ENCODE results near the gene NOTCH1.
"Not testable (repeated sequence)": the region's sequence is repeated elsewhere in the genome, so short reads cannot be mapped to it uniquely, and the experiment has no call there.

Gene NOTCH1

DNA sequence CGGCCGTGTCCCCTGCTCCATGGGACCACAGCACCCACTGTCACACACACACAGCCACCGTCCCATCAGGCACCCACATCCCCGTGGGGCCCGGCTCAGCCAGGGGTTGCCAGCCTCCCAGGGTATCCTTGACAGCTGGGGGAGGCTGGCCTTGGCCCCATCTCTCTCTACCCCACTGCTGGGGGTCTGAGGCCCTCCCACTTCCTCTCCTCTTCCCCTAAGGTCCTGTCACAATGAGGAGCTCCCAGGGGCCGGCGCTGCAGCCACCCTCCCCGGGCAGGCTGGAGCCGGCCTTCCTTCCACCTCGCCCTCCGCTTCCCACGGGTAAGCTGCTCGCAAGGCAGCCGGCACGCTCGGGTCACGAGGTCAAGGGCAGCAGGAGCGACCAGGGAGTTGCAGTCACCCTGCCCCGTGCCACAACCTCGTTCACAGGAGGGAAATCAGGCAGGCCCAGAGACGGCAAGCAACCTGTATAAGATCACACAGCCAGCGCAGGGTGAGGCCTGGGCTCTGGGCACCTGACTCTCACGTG lies 38.6 kb upstream of the NOTCH1 start:
- Histone ChIP-seq H3K9me3 (ENCODE audit: severe bottlenecking) (no peaks in the 10 kb centered on the region), H3K36me3 (ENCODE audit: low read depth) (no peaks in the 10 kb centered on the region), H3K27ac (ENCODE audit: poor library complexity, severe bottlenecking) (no peak overlapping the region), H3K4me1 (ENCODE audit: insufficient read depth, poor library complexity, severe bottlenecking) (no peaks in the 10 kb centered on the region), H3K27me3 (ENCODE audit: insufficient read depth, poor library complexity, severe bottlenecking) (no peaks in the 10 kb centered on the region), H3K4me3 (ENCODE audit: severe bottlenecking) (no peak overlapping the region)
- no peak for ATAC-seq (ENCODE audit: low read depth)
- TF ChIP-seq, protein P1, sequence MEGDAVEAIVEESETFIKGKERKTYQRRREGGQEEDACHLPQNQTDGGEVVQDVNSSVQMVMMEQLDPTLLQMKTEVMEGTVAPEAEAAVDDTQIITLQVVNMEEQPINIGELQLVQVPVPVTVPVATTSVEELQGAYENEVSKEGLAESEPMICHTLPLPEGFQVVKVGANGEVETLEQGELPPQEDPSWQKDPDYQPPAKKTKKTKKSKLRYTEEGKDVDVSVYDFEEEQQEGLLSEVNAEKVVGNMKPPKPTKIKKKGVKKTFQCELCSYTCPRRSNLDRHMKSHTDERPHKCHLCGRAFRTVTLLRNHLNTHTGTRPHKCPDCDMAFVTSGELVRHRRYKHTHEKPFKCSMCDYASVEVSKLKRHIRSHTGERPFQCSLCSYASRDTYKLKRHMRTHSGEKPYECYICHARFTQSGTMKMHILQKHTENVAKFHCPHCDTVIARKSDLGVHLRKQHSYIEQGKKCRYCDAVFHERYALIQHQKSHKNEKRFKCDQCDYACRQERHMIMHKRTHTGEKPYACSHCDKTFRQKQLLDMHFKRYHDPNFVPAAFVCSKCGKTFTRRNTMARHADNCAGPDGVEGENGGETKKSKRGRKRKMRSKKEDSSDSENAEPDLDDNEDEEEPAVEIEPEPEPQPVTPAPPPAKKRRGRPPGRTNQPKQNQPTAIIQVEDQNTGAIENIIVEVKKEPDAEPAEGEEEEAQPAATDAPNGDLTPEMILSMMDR (IDR thresholded peaks at IDR 0.05; ENCODE audit: poor library complexity, severe bottlenecking), result no peak
- no peak for DNase-seq (ENCODE audit: low spot score)

DNA sequence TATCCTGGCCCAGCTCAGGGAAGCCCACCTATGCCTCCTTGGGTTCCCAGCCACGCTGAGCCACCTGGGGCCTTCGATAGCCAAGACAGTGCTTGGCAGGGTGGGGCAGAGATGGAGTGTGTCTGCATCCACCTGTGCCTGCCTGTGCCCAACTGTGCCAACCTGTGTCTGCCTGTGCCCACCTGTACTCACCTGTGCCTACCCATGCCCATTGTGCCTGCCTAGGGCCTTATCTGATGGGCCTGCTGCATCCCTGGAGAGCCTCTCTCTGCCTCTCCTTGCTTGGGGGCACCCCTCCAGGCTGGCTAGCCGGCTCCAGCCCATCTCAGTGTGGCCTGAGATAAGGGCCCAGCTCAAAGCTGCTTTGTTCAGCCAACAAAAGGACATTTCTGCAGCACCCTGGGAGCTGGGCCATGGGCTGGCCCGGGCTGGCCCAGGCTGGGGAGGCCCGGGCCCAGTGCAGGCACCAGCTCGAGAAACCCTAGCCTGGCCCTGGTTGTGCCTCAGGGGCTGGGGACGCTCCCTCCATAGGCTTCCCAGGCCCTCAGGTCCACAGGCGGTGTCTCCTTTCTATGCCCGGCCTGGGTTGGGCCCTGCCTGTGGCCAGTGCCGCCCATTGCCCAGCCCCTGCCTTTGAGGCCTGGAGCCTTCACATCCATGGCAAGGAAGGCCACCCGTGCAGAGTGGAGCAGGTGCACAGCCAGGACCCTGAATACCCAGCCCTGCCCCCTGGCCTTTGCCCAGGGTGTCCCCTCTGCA lies 37.3 kb upstream of the NOTCH1 start:
- DNase-seq (ENCODE audit: low spot score), result no peak
- Histone ChIP-seq H3K4me1 (ENCODE audit: insufficient read depth, poor library complexity, severe bottlenecking) (no peaks in the 10 kb centered on the region), H3K9me3 (ENCODE audit: severe bottlenecking) (no peaks in the 10 kb centered on the region)

DNA sequence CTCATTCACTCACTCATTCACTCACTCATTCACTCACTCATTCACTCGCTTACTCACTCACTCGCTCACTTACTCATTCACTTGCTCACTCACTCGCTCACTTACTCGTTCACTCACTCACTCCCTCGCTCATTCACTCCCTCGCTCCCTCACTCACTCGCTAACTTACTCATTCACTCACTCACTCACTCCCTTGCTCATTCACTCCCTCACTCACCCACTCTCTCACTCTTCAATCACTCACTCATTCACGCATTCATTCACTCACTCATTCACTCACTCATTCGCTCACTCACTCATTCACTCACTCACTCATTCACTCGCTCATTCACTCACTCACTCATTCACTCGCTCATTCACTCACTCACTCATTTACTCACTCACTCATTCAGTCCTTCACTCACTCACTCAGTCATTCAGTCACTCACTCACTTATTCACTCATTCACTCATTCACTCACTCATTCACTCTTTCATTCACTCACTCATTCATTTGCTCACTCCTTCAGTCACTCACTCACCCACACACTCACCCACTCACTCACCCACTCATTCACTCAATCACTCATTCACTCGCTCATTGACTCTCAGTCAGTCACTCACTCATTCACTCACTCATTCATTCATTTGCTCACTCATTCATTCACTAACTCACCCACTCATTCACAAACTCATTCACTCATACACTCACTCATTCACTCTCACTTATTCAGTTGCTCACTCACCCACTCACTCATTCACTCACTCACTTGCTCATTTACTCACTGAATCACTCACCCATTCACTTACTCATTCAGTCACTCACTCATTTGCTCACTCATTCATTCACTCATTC lies 36.0 kb upstream of the NOTCH1 start:
- no peaks in the 10 kb centered on the region for H3K4me1 ChIP-seq (ENCODE audit: insufficient read depth, poor library complexity, severe bottlenecking)
- H3K27me3 ChIP-seq (ENCODE audit: insufficient read depth, poor library complexity, severe bottlenecking), result no peaks in the 10 kb centered on the region
- no peak for ATAC-seq (ENCODE audit: low read depth)
- DNase-seq (ENCODE audit: low spot score), result no peak
- H3K27ac ChIP-seq (ENCODE audit: poor library complexity, severe bottlenecking), result no peak overlapping the region
- H3K9me3 ChIP-seq (ENCODE audit: severe bottlenecking), result no peaks in the 10 kb centered on the region
- no peak overlapping the region for H3K4me3 ChIP-seq (ENCODE audit: severe bottlenecking)
- no peaks in the 10 kb centered on the region for H3K36me3 ChIP-seq (ENCODE audit: low read depth)
- TF ChIP-seq, protein P1 (IDR thresholded peaks at IDR 0.05; ENCODE audit: poor library complexity, severe bottlenecking), result no peak

More for the DNA sequence above, 37.3 kb upstream of the NOTCH1 start:
- Histone ChIP-seq H3K27me3 (ENCODE audit: insufficient read depth, poor library complexity, severe bottlenecking) (no peaks in the 10 kb centered on the region), H3K4me3 (ENCODE audit: severe bottlenecking) (no peak overlapping the region), H3K27ac (ENCODE audit: poor library complexity, severe bottlenecking) (no peak overlapping the region), H3K36me3 (ENCODE audit: low read depth) (no peaks in the 10 kb centered on the region)
- TF ChIP-seq, protein P1 (IDR thresholded peaks at IDR 0.05; ENCODE audit: poor library complexity, severe bottlenecking), result no peak
- no peak for ATAC-seq (ENCODE audit: low read depth)

DNA sequence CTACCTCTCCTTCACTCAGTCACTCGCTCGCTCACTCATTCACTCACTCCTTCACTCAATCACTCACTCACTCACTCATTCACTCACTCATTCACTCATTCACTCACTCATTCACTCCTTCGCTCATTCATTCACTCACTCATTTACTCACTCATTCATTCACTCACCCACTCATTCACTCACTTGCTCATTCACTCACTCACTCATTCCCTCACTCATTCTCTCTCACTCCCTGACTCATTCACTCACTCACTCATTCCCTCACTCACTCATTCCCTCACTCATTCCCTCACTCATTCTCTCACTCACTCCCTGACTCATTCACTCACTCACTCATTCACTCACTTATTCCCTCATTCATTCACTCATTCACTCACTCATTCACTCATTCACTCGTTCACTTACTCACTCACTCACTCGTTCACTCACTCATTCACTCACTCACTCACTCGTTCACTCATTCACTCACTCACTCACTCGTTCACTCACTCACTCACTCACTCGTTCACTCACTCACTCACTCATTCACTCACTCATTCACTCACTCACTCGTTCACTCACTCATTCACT lies 33.9 kb upstream of the NOTCH1 start:
- H3K27ac ChIP-seq (ENCODE audit: poor library complexity, severe bottlenecking); H3K36me3 ChIP-seq (ENCODE audit: low read depth); DNase-seq (ENCODE audit: low spot score); H3K9me3 ChIP-seq (ENCODE audit: severe bottlenecking); H3K4me3 ChIP-seq (ENCODE audit: severe bottlenecking); ATAC-seq (ENCODE audit: low read depth); H3K4me1 ChIP-seq (ENCODE audit: insufficient read depth, poor library complexity, severe bottlenecking); H3K27me3 ChIP-seq (ENCODE audit: insufficient read depth, poor library complexity, severe bottlenecking): not testable (repeated sequence)

DNA sequence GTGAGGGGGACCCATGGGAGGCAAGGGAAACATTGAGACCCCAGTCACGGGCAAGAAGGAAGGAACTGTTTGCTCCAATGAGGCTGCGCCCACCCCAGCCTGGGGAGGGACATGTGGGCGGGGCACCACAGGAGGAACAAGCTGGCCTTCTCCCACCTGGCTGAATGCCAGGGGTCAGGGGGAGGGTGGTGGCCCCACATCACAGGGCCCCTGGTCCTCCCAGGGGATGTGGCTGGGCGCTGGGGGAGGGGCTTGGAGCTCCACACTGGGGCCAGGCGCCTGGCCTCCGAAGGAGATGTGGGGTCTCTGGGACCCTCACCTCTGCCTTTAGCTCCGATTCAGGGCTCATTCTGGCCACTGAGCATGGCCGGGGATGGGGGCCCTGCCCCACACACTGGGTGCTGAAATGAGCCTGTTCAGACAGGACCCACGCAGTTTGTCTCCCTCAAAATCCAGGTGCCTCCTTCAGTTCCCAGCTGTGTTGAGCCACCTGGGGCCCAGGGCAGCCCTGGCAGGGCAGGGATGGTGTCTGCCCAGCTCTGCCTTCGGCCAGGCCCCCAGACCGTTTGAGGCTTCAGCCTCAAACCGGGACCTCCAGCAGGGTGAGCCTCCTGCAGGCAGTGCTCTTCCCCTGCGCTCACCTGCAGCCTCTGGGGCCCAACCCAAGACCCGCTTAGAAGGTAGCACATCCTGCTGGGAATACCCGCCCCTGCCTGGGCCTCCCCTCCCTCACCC lies 33.2 kb upstream of the NOTCH1 start:
- H3K27me3 ChIP-seq (ENCODE audit: insufficient read depth, poor library complexity, severe bottlenecking), result no peaks in the 10 kb centered on the region
- TF ChIP-seq, protein P1 (IDR thresholded peaks at IDR 0.05; ENCODE audit: poor library complexity, severe bottlenecking), result no peak
- DNase-seq (ENCODE audit: low spot score) (no peak), ATAC-seq (ENCODE audit: low read depth) (peak; percentile 74)
- no peak overlapping the region for H3K27ac ChIP-seq (ENCODE audit: poor library complexity, severe bottlenecking)
- H3K9me3 ChIP-seq (ENCODE audit: severe bottlenecking), result no peaks in the 10 kb centered on the region
- no peak overlapping the region for H3K4me3 ChIP-seq (ENCODE audit: severe bottlenecking)
- peaks cover 4% of the 10 kb centered on the region for H3K4me1 ChIP-seq (ENCODE audit: insufficient read depth, poor library complexity, severe bottlenecking)
- H3K36me3 ChIP-seq (ENCODE audit: low read depth), result no peaks in the 10 kb centered on the region
